Activated CD8-positive, alpha-beta memory T cell treated with anti-CD3 and anti-CD28 coated beads for 1 hour (primary cell): ENCODE measurements around the gene LSAMP.
"Not testable (repeated sequence)": the region's sequence is repeated elsewhere in the genome, so short reads cannot be mapped to it uniquely, and the experiment has no call there.

ENCODE experiments used
- DNase-seq, 2 donors: peaks; one replicate each; pipeline ENCODE4 v3.0.0-alpha.2; 2020; ENCODE audit warnings: low read depth in 1 of 2; ENCODE audit errors: extremely low read depth in 1 of 2

Gene LSAMP

DNA sequence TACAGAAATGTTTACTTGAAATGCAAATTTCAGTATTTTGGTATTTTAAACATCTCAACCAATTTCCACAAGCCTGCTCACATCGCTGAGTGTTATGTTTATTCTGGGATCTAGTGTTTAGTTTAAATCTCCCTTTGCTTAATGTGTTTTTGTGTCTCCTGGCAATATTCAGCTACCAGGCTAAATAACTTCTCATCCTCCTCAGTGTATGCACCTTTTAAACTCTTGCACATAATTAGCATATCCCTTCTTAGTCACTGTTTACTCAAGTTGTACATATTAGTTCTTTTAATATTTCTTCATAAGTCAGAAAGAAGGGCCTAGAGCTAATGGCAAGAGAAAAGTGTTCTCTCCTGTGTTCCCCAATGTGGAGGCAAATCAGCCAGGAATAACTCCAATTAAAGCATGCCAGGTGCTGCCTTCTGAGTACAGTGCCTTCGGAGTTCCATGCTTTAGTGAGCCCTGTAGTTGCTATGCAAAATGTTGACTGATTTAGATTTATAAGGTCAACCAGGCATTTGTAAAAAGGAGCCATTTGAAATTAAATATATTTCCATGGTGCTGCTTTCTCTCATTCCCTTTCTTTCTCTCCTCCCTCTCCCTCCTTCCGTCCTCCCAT, 587.7 kb downstream of the LSAMP start:
- DNase-seq = no peak

DNA sequence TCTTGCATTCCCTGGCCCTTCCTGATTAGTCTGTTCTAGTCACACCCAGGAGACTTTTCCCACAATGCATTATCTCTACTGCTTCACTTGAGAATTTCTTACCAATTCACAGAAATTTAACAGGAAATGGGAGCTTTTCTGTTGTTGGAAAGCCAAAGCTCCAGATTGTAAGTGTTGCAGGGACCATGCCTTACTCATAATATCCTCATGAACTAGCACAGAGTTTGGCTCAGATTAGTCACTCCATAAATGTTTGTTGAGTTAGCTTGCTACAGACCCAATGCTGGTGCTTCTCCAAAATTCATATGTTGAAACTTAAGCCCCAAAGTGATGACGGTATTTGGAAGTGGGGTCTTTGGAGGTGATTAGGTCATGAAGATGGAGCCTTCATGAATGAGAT, 589.4 kb downstream of the LSAMP start:
- no peak for DNase-seq

DNA sequence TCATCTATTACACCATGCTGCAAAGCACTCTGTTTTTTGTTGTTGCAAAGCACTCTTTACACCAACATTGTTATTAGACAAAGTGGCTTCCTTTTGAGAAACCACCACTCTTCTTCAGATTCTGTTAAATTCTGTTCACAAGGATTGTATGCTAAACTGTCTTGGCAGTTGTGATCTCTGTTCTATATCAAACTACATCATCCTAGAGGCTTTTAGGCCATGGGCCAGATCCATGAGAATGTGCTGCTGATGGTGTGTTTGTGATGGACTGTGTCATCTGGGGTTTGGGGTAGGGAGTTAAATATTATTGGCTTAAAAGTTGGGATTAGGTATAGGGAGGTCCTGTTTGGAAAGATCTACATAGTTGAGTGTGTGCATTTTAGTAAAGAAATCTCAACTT, 592.2 kb downstream of the LSAMP start:
- DNase-seq = no peak

DNA sequence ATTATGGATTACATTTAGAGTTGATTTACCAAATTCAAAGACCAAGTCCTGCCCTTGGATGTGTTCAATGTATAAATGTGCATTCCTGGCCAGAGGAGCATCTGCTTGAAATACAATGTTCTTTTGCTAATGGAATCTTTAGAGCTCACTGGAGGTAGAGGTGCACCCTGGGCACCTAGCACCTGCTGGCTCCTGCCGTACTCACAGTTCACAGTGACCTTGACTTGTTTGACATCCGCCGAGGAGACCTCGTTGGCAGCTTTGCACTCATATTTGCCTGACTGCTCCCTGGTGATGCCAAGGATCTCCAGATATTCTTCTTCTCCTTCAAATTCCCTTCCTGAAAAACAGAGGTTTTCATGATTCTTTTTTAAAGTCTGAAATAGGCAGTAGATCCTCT, 593.0 kb downstream of the LSAMP start:
- DNase-seq = no peak

DNA sequence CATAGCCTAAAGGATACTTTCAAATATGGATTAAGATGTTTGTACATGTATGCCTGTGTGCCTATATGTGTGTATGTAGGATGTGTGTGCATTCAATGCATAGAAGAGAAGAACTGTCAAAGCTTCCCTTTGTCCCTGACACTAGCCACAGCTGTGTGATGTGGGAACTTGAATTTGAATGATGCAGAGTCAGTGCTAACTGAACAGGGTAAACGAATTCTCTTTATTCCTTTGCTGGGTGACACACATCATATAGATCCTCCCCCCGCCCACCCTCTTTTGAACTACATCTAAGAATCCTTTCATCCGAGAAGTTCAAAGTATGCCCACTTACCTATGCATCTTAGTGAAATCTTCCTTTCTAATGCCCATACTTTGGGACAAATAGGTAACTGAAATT, 593.7 kb downstream of the LSAMP start:
- DNase-seq = no peak

DNA sequence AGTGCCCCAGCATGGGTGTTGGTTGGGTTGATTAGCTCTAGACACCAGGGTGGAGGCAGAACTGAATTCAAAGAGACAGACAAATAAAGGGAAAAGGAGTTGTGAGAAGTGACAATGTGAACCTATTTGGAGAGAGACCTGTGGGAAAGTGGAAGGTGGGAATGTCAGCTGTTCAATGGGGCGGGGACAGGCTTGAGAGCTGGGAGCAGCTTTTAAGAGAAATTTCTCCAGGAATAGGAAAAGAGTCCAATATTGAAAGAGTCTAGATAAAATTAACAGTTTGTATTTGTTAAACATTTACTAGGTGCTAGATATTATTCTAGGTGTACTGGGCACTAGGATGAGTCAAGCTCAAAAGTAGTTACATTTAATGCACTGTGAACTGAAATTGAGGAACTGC, 596.6 kb downstream of the LSAMP start:
- DNase-seq = no peak

DNA sequence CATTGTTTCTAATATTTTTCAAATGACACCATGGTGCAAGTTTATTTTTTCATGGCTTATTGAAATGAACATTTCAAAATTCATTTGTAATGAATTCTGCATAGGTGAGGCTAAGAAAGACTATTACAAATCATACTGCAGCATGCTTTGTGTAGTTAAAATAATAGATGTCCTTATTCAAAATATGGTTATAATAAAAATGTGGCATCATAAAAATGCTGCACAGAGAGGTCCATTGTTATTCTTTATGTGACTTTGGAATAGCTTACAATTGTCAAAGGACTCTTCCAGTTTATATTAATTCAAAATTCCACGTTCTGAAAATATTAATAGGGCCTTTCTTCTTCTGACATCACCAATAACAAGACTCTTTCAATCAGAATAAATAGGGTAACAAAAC, 599.3 kb downstream of the LSAMP start:
- no peak for DNase-seq

DNA sequence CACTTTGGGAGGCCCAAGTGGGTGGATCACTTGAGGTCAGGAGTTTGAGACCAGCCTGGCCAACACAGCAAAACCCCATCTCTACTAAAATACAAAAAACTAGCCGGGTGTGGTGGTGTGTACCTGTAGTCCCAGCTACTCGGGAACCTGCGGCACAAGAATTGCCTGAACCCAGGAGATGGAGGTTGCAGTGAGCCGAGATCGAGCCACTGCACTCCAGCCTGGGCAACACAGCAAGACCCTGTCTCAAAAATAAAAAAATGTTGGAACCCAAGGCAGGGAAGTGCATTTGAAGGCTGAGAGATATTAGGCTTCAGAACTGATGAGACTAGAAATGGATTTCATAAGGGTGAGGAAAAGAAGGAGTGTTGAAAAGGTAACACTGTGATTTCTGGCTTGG, 600.6 kb downstream of the LSAMP start:
- not testable (repeated sequence) for DNase-seq

DNA sequence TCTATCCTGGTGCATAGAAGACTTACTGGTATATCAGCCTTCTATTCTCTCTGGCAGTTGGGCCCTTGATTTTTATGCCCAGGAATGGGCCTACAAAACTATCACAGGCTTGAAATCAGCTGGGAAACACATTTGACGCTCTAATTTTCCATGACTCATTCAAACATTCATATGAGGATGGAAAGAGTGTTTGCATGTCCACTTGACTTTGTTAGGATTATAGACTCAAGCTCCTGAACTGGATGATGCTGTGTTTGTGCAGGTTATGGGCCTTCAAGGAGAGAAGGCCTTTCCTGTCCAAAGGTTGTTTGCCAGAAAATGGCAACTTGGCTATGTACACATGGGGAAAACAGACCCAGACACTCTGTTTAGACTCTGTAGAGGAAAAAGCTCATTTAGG, 602.1 kb downstream of the LSAMP start:
- DNase-seq = no peak

DNA sequence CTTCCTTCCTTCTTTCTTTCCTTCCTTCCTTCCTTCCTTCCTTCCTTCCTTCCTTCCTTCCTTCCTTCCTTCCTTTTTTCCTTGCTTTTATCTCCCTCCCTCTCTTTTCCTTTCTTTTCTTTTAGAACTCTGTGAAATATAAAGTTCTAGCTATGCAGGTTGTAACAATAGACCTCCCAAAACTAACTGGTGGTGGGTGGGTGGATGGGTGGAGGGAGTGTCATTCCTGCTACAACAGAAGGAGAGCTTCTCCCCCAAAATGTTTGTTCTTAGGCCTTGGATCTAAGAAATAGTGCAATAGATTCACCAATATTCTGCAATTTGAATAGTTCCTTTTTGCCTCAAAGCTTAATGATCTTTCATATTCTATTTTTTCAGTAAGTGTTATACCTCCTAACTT, 606.0 kb downstream of the LSAMP start:
- DNase-seq = no peak

DNA sequence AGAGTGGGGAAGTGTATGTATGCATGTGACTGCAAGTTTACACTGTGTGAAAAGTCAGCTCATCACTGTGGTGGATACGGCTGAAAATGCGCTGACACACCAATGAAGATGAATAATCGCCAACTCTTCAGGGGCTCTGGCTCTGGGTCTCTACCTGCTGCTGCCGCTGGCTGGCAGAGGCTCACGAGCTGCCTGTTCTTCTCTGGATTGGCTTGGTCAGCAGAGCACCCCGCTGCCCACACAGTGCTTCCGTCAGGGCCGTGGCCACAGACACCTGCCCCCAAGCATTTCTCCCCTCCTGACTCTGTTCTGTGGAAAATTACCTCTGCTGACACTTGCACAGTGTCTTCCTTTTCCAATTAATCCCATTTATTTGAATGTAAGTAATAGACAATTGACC, 606.5 kb downstream of the LSAMP start:
- no peak for DNase-seq

DNA sequence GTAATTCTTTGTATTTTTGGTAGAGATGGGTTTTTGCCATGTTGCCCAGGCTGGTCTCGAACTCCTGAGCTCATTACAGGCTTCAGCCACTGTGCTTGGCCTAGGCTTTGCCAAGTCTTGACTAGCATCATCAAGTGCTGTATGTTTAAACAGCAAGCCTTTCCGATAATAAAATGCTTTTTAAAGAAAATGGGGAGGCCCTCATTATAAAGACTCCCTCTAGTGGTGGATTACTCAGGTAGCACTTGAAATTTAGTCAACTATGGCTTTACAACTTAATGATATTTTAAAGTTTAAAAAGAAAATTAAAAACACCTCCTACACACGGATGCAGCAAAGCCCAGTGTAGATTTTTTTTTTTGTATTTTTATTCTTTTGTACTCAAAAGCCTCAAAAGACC, 608.3 kb downstream of the LSAMP start:
- DNase-seq = no peak

DNA sequence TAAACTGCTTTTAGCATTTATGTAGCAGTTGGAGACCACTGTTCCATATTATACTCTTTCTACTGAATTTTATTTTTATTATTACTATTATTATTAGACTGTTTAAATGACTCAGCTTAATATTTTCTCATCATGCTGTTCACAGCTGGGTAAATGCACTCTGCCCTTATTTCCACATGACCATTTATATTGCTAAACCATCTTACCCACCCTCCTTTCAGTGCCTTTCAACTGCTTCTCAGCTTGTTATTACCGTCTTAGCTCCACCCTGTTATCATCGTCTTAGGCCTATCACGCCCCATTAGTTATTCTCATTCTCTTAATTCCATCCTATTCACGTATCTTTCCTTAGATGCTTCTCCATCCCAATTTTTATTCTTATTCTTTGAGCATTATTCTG, 609.3 kb downstream of the LSAMP start:
- DNase-seq = no peak

DNA sequence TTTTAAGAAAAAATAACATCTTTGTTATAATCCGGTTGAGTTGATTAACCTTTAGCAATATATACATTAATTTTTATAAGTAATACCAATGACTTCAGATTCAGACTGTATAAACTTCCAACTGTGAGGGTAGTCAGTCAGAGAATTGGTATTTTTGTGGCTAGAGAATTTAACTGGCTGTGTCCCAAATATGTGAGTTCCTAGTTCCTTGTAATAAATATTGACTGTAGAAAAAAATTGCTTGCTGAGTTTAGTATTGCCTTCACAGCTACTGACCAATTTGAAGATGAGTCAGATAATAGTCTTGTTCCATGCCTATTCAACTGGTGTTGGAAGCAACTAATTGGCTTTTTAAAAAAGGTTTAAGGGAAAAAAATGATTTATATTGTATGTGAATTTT, 611.2 kb downstream of the LSAMP start:
- DNase-seq = no peak

DNA sequence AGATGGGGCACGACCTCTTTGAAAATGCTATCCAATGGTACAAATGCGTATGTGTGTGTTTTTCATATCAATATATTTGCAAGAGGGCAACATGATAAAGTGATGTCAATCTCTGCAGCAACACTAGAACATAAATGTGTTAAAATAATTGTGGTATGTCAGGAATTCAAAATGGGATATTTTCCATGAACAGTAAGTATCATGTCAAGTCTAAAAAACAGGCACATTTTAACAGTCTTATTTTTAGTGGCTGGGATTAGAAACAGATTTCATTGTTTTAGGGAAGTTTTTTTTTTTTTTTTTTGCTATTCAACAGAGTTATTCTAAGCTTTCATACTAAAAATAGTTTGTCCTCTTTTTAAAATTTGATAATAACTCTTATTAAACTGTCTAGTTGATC, 612.2 kb downstream of the LSAMP start:
- no peak for DNase-seq

DNA sequence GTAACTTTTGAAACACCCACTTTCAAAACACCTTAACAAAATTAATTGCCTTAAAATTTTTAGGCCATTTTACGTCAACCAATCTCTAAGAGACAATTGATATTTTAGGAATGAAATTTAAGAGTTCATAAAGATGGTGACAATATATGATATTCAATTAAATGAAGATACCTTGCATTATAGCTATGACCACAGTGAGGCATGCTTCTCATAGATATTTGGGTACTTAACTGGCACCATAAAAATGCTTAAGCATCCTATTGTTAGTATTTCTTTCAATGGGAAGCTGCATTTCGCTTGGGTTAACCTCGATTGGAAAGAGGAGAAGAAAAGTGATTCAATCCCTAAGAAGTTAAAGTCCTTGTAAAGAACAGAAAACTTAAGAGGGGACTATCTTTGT, 613.0 kb downstream of the LSAMP start:
- DNase-seq = no peak

DNA sequence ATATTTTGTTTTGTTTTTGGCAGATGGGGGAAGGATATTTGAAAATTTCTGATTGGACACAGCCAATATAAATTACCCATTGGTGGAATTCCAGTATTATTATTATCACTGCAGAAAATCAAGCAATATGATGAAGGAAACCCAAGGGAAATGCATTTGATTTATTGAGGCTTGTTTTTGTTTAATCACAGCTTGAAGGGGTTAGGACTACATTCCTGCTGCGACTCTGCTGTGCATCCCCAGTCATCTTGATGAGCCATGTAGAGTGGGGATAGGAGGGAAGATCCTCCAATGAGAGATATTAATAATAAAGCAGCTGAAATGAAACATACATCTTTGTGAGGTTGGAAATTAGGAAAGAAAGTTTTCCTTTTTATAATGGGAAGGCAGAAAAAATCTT, 613.4 kb downstream of the LSAMP start:
- DNase-seq = no peak

DNA sequence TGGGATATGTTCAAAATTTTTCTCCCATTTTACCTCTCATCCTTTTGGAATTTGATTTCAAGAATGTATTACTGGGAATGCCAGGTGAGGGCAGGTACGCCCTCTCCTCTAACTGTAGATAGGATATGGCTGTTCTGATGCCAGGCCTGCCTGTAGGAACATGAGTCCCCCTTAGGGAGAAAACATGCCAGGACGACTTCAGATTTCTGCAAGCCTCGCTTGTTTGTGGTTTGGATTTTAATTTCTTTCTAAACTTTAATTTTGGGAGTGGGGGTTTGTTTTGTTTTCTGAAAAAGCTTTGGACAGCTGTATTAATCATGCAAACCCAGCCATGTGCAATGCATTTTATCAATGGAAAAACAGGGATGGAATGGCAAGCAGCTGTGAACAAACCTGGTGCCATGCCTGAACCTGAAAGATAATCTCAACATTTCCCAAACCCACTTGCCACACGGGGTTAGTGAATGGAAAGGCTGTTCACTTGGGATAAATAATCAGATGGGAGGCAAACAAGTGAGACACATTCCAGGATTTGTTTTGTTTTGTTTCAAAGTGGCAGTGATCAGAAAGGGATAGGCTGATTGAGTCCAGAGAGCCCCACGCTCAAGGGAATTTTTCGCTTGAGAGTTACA, 614.4 kb downstream of the LSAMP start:
- no peak for DNase-seq

DNA sequence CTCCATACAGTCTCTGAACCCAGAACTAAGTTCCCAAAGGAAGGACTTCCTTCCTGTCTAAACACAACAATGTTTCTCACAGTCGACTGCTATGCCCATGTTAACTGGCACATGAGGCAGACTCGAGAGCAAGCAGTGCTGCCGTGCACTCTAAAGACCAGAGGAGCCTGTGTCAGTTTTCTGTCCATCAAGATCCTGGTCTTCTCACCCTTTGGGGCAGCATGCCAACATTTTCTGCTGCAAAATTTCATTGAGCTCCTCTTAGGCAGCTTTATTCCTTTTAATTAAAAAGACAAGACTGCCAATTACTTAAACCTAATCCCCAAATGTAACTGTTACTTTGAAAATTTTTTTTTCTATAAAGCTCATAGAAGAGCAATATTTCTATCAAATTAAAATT, 616.9 kb downstream of the LSAMP start:
- no peak for DNase-seq

DNA sequence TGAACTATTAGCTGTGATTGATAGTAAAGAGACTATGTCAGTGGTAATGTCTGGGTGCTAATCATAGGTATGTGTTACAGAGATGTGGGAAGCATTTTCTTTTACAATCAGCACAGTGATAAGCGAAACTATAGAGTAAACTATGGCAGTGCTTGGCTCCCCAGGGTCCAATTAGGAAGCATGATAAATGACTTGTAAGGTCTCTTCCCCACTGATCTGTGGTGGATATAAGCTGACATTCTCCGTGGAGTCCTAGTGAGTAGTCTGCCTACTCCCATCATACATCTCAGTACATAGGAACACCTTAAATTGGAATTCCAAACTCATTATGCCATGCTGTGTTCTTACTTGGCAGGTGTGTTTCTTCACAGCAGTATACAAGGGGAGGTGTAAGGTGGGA, 617.8 kb downstream of the LSAMP start:
- DNase-seq = no peak

DNA sequence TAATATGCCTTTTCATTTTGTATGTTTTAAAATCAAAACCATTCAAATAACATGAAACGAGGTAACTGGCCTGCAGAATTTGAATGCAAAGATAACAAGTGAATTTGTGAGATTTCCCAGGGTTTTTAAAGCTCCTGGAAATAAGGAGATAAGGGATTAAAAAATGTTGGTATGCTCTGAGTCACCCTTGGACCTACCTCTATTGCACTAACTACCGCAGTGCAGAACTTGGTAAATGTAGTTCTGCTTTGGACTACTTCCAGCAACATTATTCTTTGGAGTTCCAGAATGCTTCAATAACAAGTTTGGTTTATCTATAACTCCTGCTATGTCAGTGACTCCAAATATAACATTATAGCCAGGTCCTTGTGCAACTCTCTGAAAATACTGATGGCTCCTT, 620.2 kb downstream of the LSAMP start:
- no peak for DNase-seq

DNA sequence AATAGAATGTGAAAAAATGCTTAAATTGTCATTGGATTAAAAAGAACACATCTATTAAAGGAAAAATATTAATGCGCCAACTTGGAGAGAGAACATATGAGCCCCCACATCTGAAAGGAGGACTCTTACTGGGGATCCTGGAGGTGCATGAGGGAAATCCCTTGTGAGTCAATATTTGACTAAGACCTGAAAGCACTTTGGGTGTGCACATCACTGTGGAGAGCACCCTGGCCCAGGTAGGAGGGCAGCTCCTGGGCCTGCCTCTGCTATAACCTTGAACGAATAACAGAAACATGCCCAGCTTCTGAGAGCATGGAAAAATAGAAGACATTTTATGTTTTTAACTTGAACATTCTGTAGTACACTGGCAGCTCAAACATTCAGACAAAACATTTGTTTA, 622.2 kb downstream of the LSAMP start:
- no peak for DNase-seq

DNA sequence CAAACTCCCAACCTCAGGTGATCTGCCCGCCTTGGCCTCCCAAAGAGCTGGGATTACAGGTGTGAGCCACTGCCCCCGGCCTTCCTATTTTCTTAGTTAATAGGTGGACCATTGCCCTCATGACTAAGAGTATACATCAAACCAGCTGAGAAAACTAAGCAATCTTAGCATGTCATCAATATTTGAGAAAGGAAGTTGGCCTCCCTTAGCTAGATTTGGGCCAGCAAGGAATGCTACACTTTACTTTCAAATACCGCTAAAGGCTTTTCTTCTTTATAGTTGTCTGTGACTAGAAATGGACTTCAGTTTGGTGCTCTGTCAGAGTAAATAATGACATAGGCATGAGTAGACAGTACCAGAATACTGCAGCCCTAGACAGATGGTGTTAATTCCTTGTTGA, 622.7 kb downstream of the LSAMP start:
- DNase-seq = no peak
